CD8-positive, alpha-beta memory T cell (primary cell): ENCODE data around the gene SPATA19. TPM values are rescaled to one million over a fixed set of nuclear protein-coding genes. Genes with fewer than 3 reads are reported as not detected.

Experiments
- CTCF ChIA-PET: fragments of 350-600 bp; sonication (Branson Sonifier 250); formaldehyde crosslinking; loops from one replicate; lab custom pipeline; 2021; ENCODE audit warnings: antibody characterized with exemption; lab: Charles Lee
- POLR2A ChIA-PET: fragments of 350-600 bp; sonication (Branson Sonifier 250); formaldehyde crosslinking; loops from one replicate; lab custom pipeline; 2021; ENCODE audit warnings: antibody characterized with exemption; lab: Charles Lee
- DNase-seq, 5 donors: peaks; one replicate each; pipeline versions ENCODE4 v3.0.0 to v3.0.0-alpha.2; 2020 to 2022; ENCODE audit warnings: mixed read lengths in 1 of 5
- H3K27ac ChIP-seq: one replicate; pipeline ENCODE4 v1.7.0; 2013; ENCODE audit warnings: low read depth, mild to moderate bottlenecking, low read length, moderate library complexity
- H3K27me3 ChIP-seq: 2 replicates; pipeline ENCODE4 v1.7.0; 2013; ENCODE audit warnings: low read length, mild to moderate bottlenecking; ENCODE audit not compliant: insufficient read depth, poor library complexity, severe bottlenecking
- H3K36me3 ChIP-seq: 2 replicates; pipeline ENCODE4 v1.7.0; 2013; ENCODE audit warnings: mild to moderate bottlenecking, low read length, moderate library complexity; ENCODE audit not compliant: insufficient read depth
- H3K4me1 ChIP-seq: 2 replicates; pipeline ENCODE4 v1.7.0; 2013; ENCODE audit warnings: mild to moderate bottlenecking, low read length, moderate library complexity; ENCODE audit not compliant: insufficient read depth
- H3K4me3 ChIP-seq: 2 replicates; pipeline ENCODE4 v1.7.0; 2013; ENCODE audit warnings: mild to moderate bottlenecking, low read length
- H3K9me3 ChIP-seq: 2 replicates; pipeline ENCODE4 v1.7.0; 2013; ENCODE audit warnings: mild to moderate bottlenecking, low read length
- H3K27ac Mint-ChIP-seq, 8 donors: one replicate each; pipeline ENCODE4 v1.8.0; 2020 to 2021; ENCODE audit warnings: mixed read lengths in 8 of 8, mild to moderate bottlenecking in 6 of 8, inconsistent platforms in 3 of 8, moderate library complexity in 3 of 8
- H3K27me3 Mint-ChIP-seq, 2 donors: one replicate each; pipeline ENCODE4 v1.8.0; 2020 to 2021; ENCODE audit warnings: mixed read lengths in 2 of 2, mild to moderate bottlenecking in 1 of 2, moderate library complexity in 1 of 2
- H3K36me3 Mint-ChIP-seq, 3 donors: one replicate each; pipeline ENCODE4 v1.8.0; 2020 to 2021; ENCODE audit warnings: mixed read lengths in 3 of 3, inconsistent platforms in 1 of 3, mild to moderate bottlenecking in 1 of 3
- H3K4me1 Mint-ChIP-seq, 3 donors: one replicate each; pipeline ENCODE4 v1.8.0; 2020 to 2021; ENCODE audit warnings: mixed read lengths in 3 of 3, inconsistent platforms in 1 of 3, mild to moderate bottlenecking in 1 of 3
- H3K4me3 Mint-ChIP-seq, 7 donors: one replicate each; pipeline ENCODE4 v1.8.0; 2020 to 2021; ENCODE audit warnings: mixed read lengths in 7 of 7, mild to moderate bottlenecking in 6 of 7, moderate library complexity in 4 of 7, inconsistent platforms in 2 of 7
- H3K9me3 Mint-ChIP-seq, 5 donors: one replicate each; pipeline ENCODE4 v1.8.0; 2020 to 2022; ENCODE audit warnings: mixed read lengths in 5 of 5, mild to moderate bottlenecking in 3 of 5, moderate library complexity in 2 of 5, inconsistent platforms in 1 of 5
- polyA plus RNA-seq: library from polyadenylated mRNA; unstranded; fragments of 300-500 nt; fragmentation: Illumina TruSeq; gene quantifications from one replicate; pipeline ENCODE4 v1.2.3, GENCODE V29; 2021
- total RNA-seq, 2 experiments: library from RNA; stranded (reverse); gene quantifications; one replicate each; pipeline ENCODE4 v1.2.3, GENCODE V29; 2021

Gene SPATA19
- total and polyA plus RNA-seq, 3 experiments from 2014 or later = not detected

- Histone ChIP-seq H3K4me3 (no peak overlapping the region), H3K36me3 (no peaks in the 10 kb centered on the region), H3K27ac (no peak overlapping the region), H3K4me1 (no peaks in the 10 kb centered on the region), H3K27me3 (no peaks in the 10 kb centered on the region), H3K9me3 (no peaks in the 10 kb centered on the region)
- H3K4me3 Mint-ChIP-seq = no peak overlapping the region
- peaks cover 2 to 13% of the 10 kb centered on the region in 2 donors for H3K27me3 Mint-ChIP-seq
- POLR2A ChIA-PET = no interaction called here
- CTCF ChIA-PET = no interaction called here
- peaks cover 0 to 5% (median 0%) of the 10 kb centered on the region in 5 donors for H3K9me3 Mint-ChIP-seq
- no peaks in the 10 kb centered on the region for H3K36me3 Mint-ChIP-seq
- no peak for DNase-seq
- H3K27ac Mint-ChIP-seq = no peak overlapping the region
- no peaks in the 10 kb centered on the region for H3K4me1 Mint-ChIP-seq
These were observed 35.5 kb downstream of the SPATA19 start for GRCh38 chr11:133809569-133810491.

DNA sequence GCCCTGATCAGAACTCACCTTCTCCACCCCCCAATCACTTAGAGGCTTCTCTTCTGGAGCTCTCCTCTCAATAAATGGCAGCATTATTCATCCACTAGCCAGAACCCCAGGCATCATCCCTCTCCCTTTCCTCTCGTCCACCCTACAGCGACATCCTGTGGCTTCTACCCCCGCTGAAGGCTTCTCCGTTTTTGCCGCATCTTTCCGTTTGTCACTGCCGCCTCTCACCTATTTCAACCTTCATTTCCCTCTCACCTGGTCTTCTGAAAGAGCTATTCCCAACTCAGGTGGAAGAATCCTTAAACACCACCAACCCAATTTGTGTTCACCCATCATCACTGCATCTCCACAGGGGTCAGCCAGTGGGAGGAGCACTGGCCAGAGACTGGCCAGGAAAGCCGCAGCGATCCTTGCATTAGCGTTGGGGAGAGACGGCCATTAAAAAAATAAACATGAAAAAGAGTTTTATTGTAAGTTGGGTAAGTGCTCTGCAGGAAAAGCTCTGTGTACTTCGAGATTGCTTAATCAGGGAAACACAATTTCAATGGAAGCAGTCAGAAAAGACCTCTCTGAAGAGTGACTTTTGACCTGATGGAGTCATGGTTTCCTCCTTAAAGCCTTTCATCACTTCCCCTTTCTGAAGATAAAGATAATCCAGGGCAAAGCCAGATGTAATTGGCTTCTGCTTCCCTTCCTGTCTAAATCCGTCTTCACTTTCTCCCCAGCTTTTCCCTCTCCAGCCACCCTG is 36.7 kb downstream of the SPATA19 start:
- H3K27ac ChIP-seq = no peak overlapping the region
- no peaks in the 10 kb centered on the region for H3K36me3 ChIP-seq
- H3K4me3 Mint-ChIP-seq = no peak overlapping the region
- H3K4me3 ChIP-seq = no peak overlapping the region
- H3K27me3 Mint-ChIP-seq = peaks cover 2 to 9% of the 10 kb centered on the region in 2 donors
- ChIA-PET POLR2A (no interaction called here), CTCF (no interaction called here)
- no peaks in the 10 kb centered on the region for H3K9me3 ChIP-seq
- no peaks in the 10 kb centered on the region for H3K27me3 ChIP-seq
- no peaks in the 10 kb centered on the region for H3K36me3 Mint-ChIP-seq
- no peaks in the 10 kb centered on the region for H3K4me1 ChIP-seq
- DNase-seq = no peak
- peaks cover 0 to 5% (median 0%) of the 10 kb centered on the region in 5 donors for H3K9me3 Mint-ChIP-seq
- no peak overlapping the region for H3K27ac Mint-ChIP-seq
- H3K4me1 Mint-ChIP-seq = no peaks in the 10 kb centered on the region

- no peak overlapping the region for H3K27ac Mint-ChIP-seq
- H3K4me3 Mint-ChIP-seq = no peak overlapping the region
- ChIA-PET CTCF (no interaction called here), POLR2A (no interaction called here)
- no peaks in the 10 kb centered on the region for H3K36me3 ChIP-seq
- no peak for DNase-seq
- no peaks in the 10 kb centered on the region for H3K4me1 ChIP-seq
- no peaks in the 10 kb centered on the region for H3K9me3 ChIP-seq
- no peaks in the 10 kb centered on the region for H3K27me3 Mint-ChIP-seq
- peaks cover 0 to 3% (median 0%) of the 10 kb centered on the region in 5 donors for H3K9me3 Mint-ChIP-seq
- H3K27me3 ChIP-seq = no peaks in the 10 kb centered on the region
- no peaks in the 10 kb centered on the region for H3K4me1 Mint-ChIP-seq
- H3K4me3 ChIP-seq = no peak overlapping the region
- H3K36me3 Mint-ChIP-seq = no peaks in the 10 kb centered on the region
- H3K27ac ChIP-seq = no peak overlapping the region
These were observed 42.3 kb downstream of the SPATA19 start for GRCh38 chr11:133803026-133803425.

DNA sequence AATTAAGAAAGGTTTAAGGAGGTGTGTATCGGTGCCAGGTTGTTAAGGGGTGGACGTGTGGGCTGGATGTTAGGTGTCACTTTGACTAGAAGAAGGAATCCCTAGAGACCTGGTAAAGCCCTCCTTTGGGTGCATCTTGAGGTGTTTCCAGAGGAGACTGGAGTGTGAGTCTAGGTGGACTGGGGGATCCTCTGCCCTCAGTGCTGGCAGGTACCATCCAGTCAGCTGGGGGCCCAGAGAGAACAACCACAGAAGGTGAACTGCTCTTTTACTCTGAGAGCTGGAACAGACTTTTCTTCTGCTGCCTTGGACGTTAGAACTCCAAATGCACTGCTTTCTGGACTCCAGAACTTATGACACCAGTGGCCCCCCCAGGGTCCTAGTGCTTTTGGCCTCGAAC is 44.0 kb downstream of the SPATA19 start:
- POLR2A ChIA-PET = no interaction called here
- no peak overlapping the region for H3K4me3 Mint-ChIP-seq

DNA sequence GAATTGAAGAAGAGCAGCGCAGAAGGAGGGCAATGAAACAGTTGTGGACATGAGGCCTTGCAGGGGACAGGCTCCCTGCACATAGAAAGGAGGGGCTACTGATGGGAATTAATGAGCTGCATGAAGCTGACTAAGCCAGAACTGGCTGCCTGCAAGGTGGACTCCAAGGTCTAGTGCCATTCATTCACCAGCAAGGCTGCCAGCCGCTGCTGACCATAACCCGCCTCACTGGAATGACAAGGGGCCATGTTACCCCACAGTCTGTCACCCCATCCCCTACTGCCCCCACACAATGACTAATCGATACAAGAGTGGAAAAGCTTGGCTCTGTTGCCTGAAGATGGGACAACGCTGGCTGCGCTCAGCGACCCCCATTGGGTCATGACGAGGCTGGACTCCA is 44.6 kb downstream of the SPATA19 start:
- POLR2A ChIA-PET = no interaction called here
- Histone ChIP-seq H3K9me3 (no peaks in the 10 kb centered on the region), H3K36me3 (no peaks in the 10 kb centered on the region), H3K4me1 (no peaks in the 10 kb centered on the region), H3K27me3 (no peaks in the 10 kb centered on the region), H3K27ac (no peak overlapping the region), H3K4me3 (no peak overlapping the region)
- no peak overlapping the region for H3K4me3 Mint-ChIP-seq
- no peaks in the 10 kb centered on the region for H3K36me3 Mint-ChIP-seq
- peaks cover 5% of the 10 kb centered on the region in 2 donors for H3K27me3 Mint-ChIP-seq
- CTCF ChIA-PET = no interaction called here
- peaks cover 0 to 8% (median 2%) of the 10 kb centered on the region in 5 donors for H3K9me3 Mint-ChIP-seq
- no peak overlapping the region for H3K27ac Mint-ChIP-seq
- DNase-seq = no peak
- H3K4me1 Mint-ChIP-seq = no peaks in the 10 kb centered on the region

More for the DNA sequence above, 44.0 kb downstream of the SPATA19 start:
- Mint-ChIP-seq H3K36me3 (no peaks in the 10 kb centered on the region), H3K27ac (no peak overlapping the region), H3K9me3 (peaks cover 0 to 11% (median 2%) of the 10 kb centered on the region in 5 donors), H3K27me3 (peaks cover 5% of the 10 kb centered on the region in 2 donors), H3K4me1 (no peaks in the 10 kb centered on the region)
- Histone ChIP-seq H3K4me3 (no peak overlapping the region), H3K36me3 (no peaks in the 10 kb centered on the region), H3K4me1 (no peaks in the 10 kb centered on the region), H3K27me3 (no peaks in the 10 kb centered on the region), H3K9me3 (no peaks in the 10 kb centered on the region), H3K27ac (no peak overlapping the region)
- CTCF ChIA-PET = no interaction called here
- no peak for DNase-seq

- Mint-ChIP-seq H3K36me3 (no peaks in the 10 kb centered on the region), H3K9me3 (peaks cover 9 to 28% (median 20%) of the 10 kb centered on the region in 5 donors), H3K27me3 (peaks cover 5 to 8% of the 10 kb centered on the region in 2 donors), H3K27ac (no peak overlapping the region), H3K4me3 (no peak overlapping the region), H3K4me1 (no peaks in the 10 kb centered on the region)
- POLR2A ChIA-PET = no interaction called here
- H3K27me3 ChIP-seq = no peaks in the 10 kb centered on the region
- no peak overlapping the region for H3K4me3 ChIP-seq
- no peaks in the 10 kb centered on the region for H3K4me1 ChIP-seq
- no peak for DNase-seq
- no peaks in the 10 kb centered on the region for H3K9me3 ChIP-seq
- no peaks in the 10 kb centered on the region for H3K36me3 ChIP-seq
- CTCF ChIA-PET = no interaction called here
- H3K27ac ChIP-seq = no peak overlapping the region
These were observed 47.8 kb downstream of the SPATA19 start for GRCh38 chr11:133797554-133797953.

DNA sequence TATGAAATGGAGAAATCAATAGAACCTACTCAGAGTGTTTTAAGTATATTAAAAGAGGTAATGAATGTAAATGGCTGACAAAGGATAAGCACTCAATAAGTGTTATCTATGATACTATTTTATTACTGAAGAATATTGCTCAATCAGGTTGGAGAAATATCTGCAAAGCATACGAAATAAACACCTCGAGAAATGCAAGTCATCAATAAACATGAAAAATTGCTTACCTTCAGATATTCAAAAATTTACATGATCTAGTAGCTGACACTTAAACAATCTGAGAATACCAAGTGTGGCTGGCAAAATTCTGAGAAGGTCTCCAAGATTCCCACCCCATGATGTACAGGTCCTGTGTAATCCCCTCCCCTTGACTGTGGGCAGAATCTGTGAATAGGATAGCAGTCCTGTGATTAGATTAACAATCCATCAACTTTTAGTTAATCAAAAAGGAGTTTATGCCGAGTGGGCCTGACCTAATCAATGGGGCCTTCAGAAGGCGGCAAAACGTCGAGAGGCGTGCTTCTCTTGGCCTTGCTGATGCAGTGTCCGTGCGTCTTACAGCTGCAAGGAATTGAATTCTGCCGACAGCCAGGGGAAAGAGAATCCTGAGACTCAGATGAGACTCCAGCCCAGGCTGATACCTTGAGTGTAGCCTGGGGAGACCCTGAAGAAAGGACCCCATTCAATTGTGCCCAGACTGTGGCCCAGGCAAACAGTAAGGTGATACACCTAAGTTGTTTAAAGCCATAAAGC is 49.1 kb downstream of the SPATA19 start:
- no peak overlapping the region for H3K4me3 ChIP-seq
- ChIA-PET CTCF (no interaction called here), POLR2A (no interaction called here)
- H3K27me3 ChIP-seq = no peaks in the 10 kb centered on the region
- Mint-ChIP-seq H3K27ac (no peak overlapping the region), H3K36me3 (no peaks in the 10 kb centered on the region), H3K27me3 (peaks cover 8 to 11% of the 10 kb centered on the region in 2 donors), H3K9me3 (peaks cover 9 to 28% (median 20%) of the 10 kb centered on the region in 5 donors), H3K4me1 (no peaks in the 10 kb centered on the region), H3K4me3 (peak overlapping the region in 1 of 7 donors; percentile 34)
- DNase-seq = no peak
- no peaks in the 10 kb centered on the region for H3K36me3 ChIP-seq
- no peak overlapping the region for H3K27ac ChIP-seq
- no peaks in the 10 kb centered on the region for H3K9me3 ChIP-seq
- H3K4me1 ChIP-seq = no peaks in the 10 kb centered on the region
